Bronchial epithelial cell (primary cell): Measurements from ENCODE around the gene RSPO4. TPM values are rescaled to one million over a fixed set of nuclear protein-coding genes. Genes with fewer than 3 reads are reported as not detected.

Source experiments
- DNase-seq: peaks from one replicate; pipeline ENCODE4 v3.0.0-alpha.2; 2010; ENCODE audit warnings: low read depth
- FAIRE-seq: peaks from 2 replicates; lab custom pipeline; 2011; peaks lifted over from hg19 to GRCh38; lab: Jason Lieb, UNC
- H3K27me3 ChIP-seq: 2 replicates; pipeline ENCODE4 v1.5.1; 2011; ENCODE audit warnings: low read length; ENCODE audit not compliant: control insufficient read depth, insufficient read depth
- H3K36me3 ChIP-seq: 2 replicates; pipeline ENCODE4 v1.5.1; 2011; ENCODE audit warnings: low read length; ENCODE audit not compliant: control insufficient read depth, insufficient read depth
- H3K4me3 ChIP-seq: 2 replicates; pipeline ENCODE4 v1.5.1; 2011; ENCODE audit warnings: mild to moderate bottlenecking, low read depth, low read length, control low read depth
- total RNA-seq: library from RNA; depleted of rRNA; stranded (reverse); fragments of >200 nt; gene quantifications from 2 replicates; pipeline ENCODE4 v1.2.1, GENCODE V29; 2014
- TF ChIP-seq, protein P1 (sequence below): IDR thresholded peaks from 2 replicates; pipeline ENCODE4 v1.5.1; 2011; ENCODE audit warnings: mild to moderate bottlenecking, moderate library complexity, low read length, control low read depth, inconsistent platforms; ENCODE audit not compliant: insufficient read depth, severe bottlenecking

Gene RSPO4
- total RNA-seq, 1 donor from 2014 or later, result not detected

DNA sequence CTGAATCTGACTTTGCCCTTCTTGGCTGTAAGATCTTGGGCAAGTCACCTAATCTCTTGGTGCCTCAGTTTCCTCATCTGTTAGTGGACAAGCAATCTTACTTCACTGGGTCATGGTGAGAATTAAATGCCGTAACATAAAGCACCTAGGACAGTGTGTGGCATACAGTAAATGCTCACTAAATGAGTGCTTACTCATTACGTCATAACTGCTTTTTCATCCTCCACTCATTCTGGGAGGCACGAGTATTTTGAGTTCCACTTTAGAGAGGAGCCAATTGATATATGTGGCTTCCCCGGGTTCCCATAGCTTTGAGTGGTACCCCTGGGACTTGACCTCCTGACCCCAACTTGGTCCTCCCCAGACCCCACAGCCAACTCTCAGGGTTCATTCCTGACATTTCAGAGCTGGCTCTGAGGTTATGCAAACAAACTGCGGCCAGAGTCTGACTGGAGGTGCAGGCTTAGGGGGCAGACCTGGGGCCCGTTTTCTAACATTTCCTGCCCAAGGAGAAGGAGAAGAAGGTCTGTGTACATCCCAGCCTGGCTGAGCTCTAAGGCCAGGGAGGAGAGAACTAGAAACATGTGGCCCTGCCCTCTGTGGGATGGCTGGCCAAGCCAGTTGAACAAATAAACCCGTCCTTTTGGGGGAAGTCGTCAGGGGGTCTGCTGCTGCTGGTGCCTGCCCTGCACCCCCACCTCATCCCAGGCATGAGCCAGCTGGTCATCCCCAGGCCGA, 91.8 kb downstream of the RSPO4 start:
- Histone ChIP-seq H3K4me3 (no peak overlapping the region), H3K36me3 (no peaks in the 10 kb centered on the region), H3K27me3 (peaks cover 4% of the 10 kb centered on the region)
- no peak for DNase-seq
- TF ChIP-seq, protein P1, sequence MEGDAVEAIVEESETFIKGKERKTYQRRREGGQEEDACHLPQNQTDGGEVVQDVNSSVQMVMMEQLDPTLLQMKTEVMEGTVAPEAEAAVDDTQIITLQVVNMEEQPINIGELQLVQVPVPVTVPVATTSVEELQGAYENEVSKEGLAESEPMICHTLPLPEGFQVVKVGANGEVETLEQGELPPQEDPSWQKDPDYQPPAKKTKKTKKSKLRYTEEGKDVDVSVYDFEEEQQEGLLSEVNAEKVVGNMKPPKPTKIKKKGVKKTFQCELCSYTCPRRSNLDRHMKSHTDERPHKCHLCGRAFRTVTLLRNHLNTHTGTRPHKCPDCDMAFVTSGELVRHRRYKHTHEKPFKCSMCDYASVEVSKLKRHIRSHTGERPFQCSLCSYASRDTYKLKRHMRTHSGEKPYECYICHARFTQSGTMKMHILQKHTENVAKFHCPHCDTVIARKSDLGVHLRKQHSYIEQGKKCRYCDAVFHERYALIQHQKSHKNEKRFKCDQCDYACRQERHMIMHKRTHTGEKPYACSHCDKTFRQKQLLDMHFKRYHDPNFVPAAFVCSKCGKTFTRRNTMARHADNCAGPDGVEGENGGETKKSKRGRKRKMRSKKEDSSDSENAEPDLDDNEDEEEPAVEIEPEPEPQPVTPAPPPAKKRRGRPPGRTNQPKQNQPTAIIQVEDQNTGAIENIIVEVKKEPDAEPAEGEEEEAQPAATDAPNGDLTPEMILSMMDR, result no peak
- no peak for FAIRE-seq

DNA sequence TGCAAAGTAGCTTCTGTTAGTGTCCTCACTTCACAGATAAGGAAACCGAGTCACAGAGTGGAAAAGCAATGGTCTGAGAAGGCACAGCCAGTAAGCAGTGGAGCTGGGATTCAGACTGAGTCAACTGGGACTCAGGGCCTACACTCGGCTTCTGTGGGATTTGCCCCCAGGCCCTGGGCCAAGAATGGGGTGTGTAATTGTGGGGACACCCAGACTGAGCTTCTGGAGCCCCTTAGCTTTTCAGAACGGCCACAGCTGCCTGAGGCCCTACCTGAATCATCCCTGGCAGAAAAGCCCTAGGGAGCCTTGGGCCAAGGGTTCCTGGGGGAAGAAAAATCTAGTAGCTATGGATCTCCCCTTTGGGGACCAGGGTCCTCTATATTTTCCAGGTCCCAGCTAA, 92.5 kb downstream of the RSPO4 start:
- no peak overlapping the region for H3K4me3 ChIP-seq
- TF ChIP-seq, protein P1, result no peak
- FAIRE-seq (no peak), DNase-seq (no peak)
- peaks cover 3% of the 10 kb centered on the region for H3K27me3 ChIP-seq
- no peaks in the 10 kb centered on the region for H3K36me3 ChIP-seq

Other genes with a start within 250 kb of the RSPO4 start
- 0.26 and 0.53 TPM in 2 replicates for gene SLC52A3, start 233.8 kb downstream of the RSPO4 start, total RNA-seq
- gene FAM110A, start 168.6 kb downstream of the RSPO4 start, total RNA-seq, result 7.1 and 8.3 TPM in 2 replicates
- not detected in 2 replicates for gene ANGPT4, start 86.0 kb downstream of the RSPO4 start, total RNA-seq
- gene PSMF1, start 116.3 kb upstream of the RSPO4 start, total RNA-seq, result 20.3 and 20.7 TPM in 2 replicates
- gene TMEM74B, start 182.7 kb upstream of the RSPO4 start, total RNA-seq, result 0.38 TPM in 1 of 2 replicates, not detected in the other
- not detected in 2 replicates for gene C20orf202, start 201.1 kb upstream of the RSPO4 start, total RNA-seq
- gene RAD21L1, start 223.7 kb upstream of the RSPO4 start, total RNA-seq, result under 0.01 TPM in 1 of 2 replicates, not detected in the other